GM21529 (cell line): Measurements from ENCODE around the gene DHX58.
"Not testable (repeated sequence)": the region's sequence is repeated elsewhere in the genome, so short reads cannot be mapped to it uniquely, and the experiment has no call there.

Source experiments
- ATAC-seq: cut with Tn5 transposase; IDR thresholded peaks from one replicate; pipeline ENCODE4 v1.9.1; 2021; ENCODE audit not compliant: unreplicated experiment

The DHX58 gene

GRCh38 chr17:42112552-42113176 lies at the start of gene DHX58:
Gene DHX58 (minus strand): TSS chr17:42112714. CDS start chr17:42111892, 822 bp downstream.
- peak; percentile 67 for ATAC-seq

- ATAC-seq = no peak
Measured at GRCh38 chr17:42160531-42160910, 48.0 kb upstream of the DHX58 start.

GRCh38 chr17:42159796-42160530 lies 47.4 kb upstream of the DHX58 start:
- ATAC-seq = no peak

- ATAC-seq = no peak
Measured at GRCh38 chr17:42155614-42156045, 43.1 kb upstream of the DHX58 start.

- ATAC-seq = no peak
Measured at GRCh38 chr17:42153919-42154742, 41.6 kb upstream of the DHX58 start.

GRCh38 chr17:42146911-42147607 lies 34.5 kb upstream of the DHX58 start:
- ATAC-seq = no peak

- ATAC-seq = not testable (repeated sequence)
Measured at GRCh38 chr17:42143138-42143537, 30.6 kb upstream of the DHX58 start.

GRCh38 chr17:42142371-42142896 lies 29.9 kb upstream of the DHX58 start:
- ATAC-seq = no peak

- ATAC-seq = no peak
Measured at GRCh38 chr17:42141382-42141781, 28.9 kb upstream of the DHX58 start.

- not testable (repeated sequence) for ATAC-seq
Measured at GRCh38 chr17:42140690-42141089, 28.2 kb upstream of the DHX58 start.

- no peak for ATAC-seq
Measured at GRCh38 chr17:42138749-42139492, 26.4 kb upstream of the DHX58 start.

GRCh38 chr17:42136654-42137051 lies 24.1 kb upstream of the DHX58 start:
- ATAC-seq = no peak

- ATAC-seq = no peak
Measured at GRCh38 chr17:42135664-42136653, 23.4 kb upstream of the DHX58 start.

GRCh38 chr17:42135151-42135550 lies 22.6 kb upstream of the DHX58 start:
- ATAC-seq = no peak

- ATAC-seq = no peak
Measured at GRCh38 chr17:42133461-42134041, 21.0 kb upstream of the DHX58 start.

- no peak for ATAC-seq
Measured at GRCh38 chr17:42132941-42133340, 20.4 kb upstream of the DHX58 start.

- ATAC-seq = no peak
Measured at GRCh38 chr17:42131981-42132432, 19.5 kb upstream of the DHX58 start.

GRCh38 chr17:42131232-42131631 lies 18.7 kb upstream of the DHX58 start:
- no peak for ATAC-seq
